ENCODE results near the gene RTP3. TPM values are rescaled to one million over a fixed set of nuclear protein-coding genes. Genes with fewer than 3 reads are reported as not detected.

Gene RTP3
- polyA plus RNA-seq, 1 experiment = not detected

DNA sequence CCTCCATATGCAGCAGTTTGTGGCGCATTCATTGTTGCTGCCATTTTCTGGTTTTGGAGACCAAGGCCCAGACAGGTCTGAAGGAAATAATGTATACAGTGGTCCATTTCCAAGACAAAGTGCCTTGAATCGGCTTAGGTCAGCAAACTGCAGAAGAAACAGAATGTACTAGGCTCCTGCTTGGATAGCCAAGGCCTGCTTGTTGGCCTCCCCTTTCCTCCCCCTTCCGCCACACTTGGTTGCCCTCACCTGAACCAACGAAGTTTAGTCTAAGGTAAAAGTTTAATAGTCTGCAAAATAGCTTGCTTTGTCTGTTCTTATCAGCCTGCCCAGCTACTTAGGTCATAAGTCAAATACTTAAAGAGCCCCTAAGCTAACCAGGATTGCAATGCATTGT is 12.0 kb upstream of the RTP3 start:
- Histone ChIP-seq H3K4me3 (ENCODE audit: low read depth, low read length) (no peak overlapping the region), H3K36me3 (ENCODE audit: control insufficient read depth, insufficient read depth, low read length) (no peaks in the 10 kb centered on the region), H3K27me3 (ENCODE audit: control insufficient read depth, insufficient read depth, low read length) (no peaks in the 10 kb centered on the region; the same call in 1 of the 2 replicates)
- no peak for DNase-seq (ENCODE audit: low read depth)
- ChIA-PET CTCF (interaction anchor here (2.7 to 5.7 kb wide), 3 partner anchors 9 to 145 kb away, joined by 14 to 146 read pairs (median 36); no protein-coding TSS in a partner anchor), POLR2A (no interaction called here)
- no peak for TF ChIP-seq CTCF (IDR thresholded peaks at IDR 0.05; ENCODE audit: insufficient read depth, low read depth, low read length)

DNA sequence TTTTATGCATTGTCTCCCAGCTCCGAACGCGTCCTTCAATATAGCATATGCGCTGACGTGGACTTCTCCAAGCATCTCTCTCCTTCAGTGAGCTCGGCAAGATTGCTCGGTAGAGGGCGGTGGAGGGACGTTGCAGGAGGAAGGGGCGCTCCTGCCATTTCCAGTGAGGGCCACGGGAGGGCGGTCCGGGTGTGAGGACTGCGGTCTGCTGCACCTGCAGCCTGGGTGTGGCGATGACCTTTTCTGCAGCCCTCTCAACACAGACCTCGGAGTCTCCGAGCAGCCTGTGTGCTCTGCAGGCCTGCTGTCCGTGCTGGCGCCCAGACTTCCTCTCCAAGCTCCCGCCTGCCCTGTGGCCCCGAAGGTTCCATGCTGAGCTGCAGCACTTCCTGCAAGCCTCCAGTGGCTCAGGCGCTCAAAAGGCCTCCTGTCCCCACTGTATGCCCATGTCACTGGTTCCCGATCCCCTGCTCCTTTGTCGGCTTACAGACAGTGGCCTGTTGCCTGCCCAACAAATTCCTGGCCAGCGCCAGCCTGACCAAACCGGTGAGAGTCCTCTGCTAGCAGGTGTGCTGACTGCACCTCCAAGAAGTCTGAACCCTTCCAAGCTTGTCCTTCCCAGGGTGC is 8.9 kb upstream of the RTP3 start:
- TF ChIP-seq CTCF (IDR thresholded peaks at IDR 0.05; ENCODE audit: insufficient read depth, low read depth, low read length) = peak; percentile 100
- Histone ChIP-seq H3K4me3 (ENCODE audit: low read depth, low read length) (no peak overlapping the region), H3K36me3 (ENCODE audit: control insufficient read depth, insufficient read depth, low read length) (no peaks in the 10 kb centered on the region), H3K27me3 (ENCODE audit: control insufficient read depth, insufficient read depth, low read length) (no peaks in the 10 kb centered on the region; the same call in 1 of the 2 replicates)
- ChIA-PET POLR2A (no interaction called here), CTCF (interaction anchor here (0.6 to 7.3 kb wide), 59 partner anchors 8 to 558 kb away, joined by 3 to 182 read pairs (median 5); partner anchors contain the start of genes ALS2CL, LRRC2 and RTP3)
- no peak for DNase-seq (ENCODE audit: low read depth)

- no peak for TF ChIP-seq CTCF (IDR thresholded peaks at IDR 0.05; ENCODE audit: insufficient read depth, low read depth, low read length)
- ChIA-PET POLR2A (no interaction called here), CTCF (interaction anchor here (0.5 to 7.3 kb wide), 44 partner anchors 9 to 408 kb away, joined by 3 to 182 read pairs (median 6); partner anchors contain the start of genes ALS2CL, LRRC2 and RTP3)
- no peaks in the 10 kb centered on the region for H3K36me3 ChIP-seq (ENCODE audit: control insufficient read depth, insufficient read depth, low read length)
- H3K27me3 ChIP-seq (ENCODE audit: control insufficient read depth, insufficient read depth, low read length) = no peaks in the 10 kb centered on the region
- no peak for DNase-seq (ENCODE audit: low read depth)
- no peak overlapping the region for H3K4me3 ChIP-seq (ENCODE audit: low read depth, low read length)
Measured at GRCh38 chr3:46489381-46489780, 8.4 kb upstream of the RTP3 start.

DNA sequence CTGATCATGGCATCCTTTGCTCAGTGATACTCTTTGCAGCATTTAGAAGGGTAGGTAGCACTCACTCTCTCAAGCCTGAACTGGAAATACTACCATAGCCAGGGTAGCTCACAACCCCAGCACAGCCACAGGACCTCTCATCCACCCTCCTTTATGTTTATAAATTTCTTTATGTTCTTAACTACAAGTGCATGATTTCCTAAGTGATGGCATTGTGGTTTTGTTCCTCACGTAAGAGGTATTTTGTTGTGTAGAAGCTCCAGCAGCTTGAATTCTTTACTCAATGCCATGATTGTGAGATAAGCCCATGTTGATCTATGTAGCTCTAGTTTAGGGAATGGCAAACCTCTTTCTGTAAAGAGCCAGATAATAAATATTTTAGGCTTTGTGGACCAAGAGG is 7.9 kb upstream of the RTP3 start:
- ChIA-PET POLR2A (no interaction called here), CTCF (interaction anchor here (0.5 to 7.3 kb wide), 30 partner anchors 9 to 409 kb away, joined by 3 to 182 read pairs (median 9); partner anchors contain the start of genes LRRC2 and RTP3)
- Histone ChIP-seq H3K27me3 (ENCODE audit: control insufficient read depth, insufficient read depth, low read length) (no peaks in the 10 kb centered on the region), H3K4me3 (ENCODE audit: low read depth, low read length) (no peak overlapping the region), H3K36me3 (ENCODE audit: control insufficient read depth, insufficient read depth, low read length) (no peaks in the 10 kb centered on the region)
- DNase-seq (ENCODE audit: low read depth) = no peak
- TF ChIP-seq CTCF (IDR thresholded peaks at IDR 0.05; ENCODE audit: insufficient read depth, low read depth, low read length) = no peak

DNA sequence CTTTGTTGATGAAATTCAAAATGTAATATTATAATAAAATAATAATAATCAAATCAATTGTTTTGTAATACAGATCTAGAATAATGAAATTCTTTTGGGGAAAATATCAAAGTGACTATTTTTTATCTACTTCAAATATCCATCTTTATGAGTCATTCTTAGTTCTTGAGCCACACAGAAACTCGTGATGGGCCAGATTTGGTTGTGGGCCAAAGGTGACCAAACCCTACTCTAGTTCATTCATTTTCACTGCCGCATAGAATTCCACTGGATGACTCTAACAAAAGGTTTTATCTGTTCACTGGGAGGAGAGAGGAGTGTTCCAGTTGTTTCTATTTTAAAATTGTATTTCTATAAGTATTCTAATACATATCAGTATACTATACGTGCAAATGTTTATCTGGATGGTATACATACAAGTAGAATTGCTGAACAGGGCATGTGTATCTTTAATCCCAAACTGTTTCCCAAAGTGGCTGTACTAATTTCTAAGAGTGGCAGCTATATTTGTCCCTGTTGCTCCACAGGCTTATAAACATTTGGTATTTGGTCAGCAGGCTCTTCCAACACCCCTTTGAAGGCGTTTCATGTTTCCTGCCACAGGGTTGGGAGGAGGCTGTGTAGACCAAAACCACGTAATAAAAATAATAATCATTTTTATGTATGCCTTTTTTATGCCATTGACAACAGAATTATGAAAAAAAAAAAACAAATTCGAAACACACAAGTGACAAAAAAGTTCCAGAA is 7.3 kb upstream of the RTP3 start:
- H3K27me3 ChIP-seq (ENCODE audit: control insufficient read depth, insufficient read depth, low read length) = no peaks in the 10 kb centered on the region
- TF ChIP-seq CTCF (IDR thresholded peaks at IDR 0.05; ENCODE audit: insufficient read depth, low read depth, low read length) = no peak
- CTCF ChIA-PET = interaction anchor here (0.6 to 7.3 kb wide), 18 partner anchors 9 to 394 kb away, joined by 3 to 182 read pairs (median 14); partner anchors contain the start of genes LRRC2 and RTP3
- POLR2A ChIA-PET = no interaction called here
- no peak for DNase-seq (ENCODE audit: low read depth)
- no peak overlapping the region for H3K4me3 ChIP-seq (ENCODE audit: low read depth, low read length)
- no peaks in the 10 kb centered on the region for H3K36me3 ChIP-seq (ENCODE audit: control insufficient read depth, insufficient read depth, low read length)

All from BJ (cell line).